ENCODE data around the gene DISC1.
"Not testable (repeated sequence)": the region's sequence is repeated elsewhere in the genome, so short reads cannot be mapped to it uniquely, and the experiment has no call there.

DISC1 gene

GRCh38 chr1:231639819-231640218, 13.2 kb downstream of the DISC1 start:
- DNase-seq, result no peak

DNA sequence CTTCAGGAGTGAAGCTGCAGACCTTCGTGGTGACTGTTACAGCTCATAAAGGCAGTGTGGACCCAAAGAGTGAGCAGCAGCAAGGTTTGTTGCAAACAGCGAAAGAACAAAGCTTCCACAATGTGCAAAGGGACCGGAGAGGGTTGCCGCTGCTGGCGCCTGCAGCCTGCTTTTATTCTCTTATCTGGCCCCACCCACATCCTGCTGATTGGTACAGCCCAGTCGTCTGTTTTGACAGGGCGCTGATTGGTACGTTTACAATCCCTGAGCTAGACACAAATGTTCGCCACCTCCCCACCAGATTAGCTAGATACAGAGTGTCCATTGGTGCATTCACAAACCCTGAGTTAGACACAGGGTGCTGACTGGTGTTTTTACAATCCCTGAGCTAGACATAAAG, 14.9 kb downstream of the DISC1 start:
- not testable (repeated sequence) for DNase-seq

DNA sequence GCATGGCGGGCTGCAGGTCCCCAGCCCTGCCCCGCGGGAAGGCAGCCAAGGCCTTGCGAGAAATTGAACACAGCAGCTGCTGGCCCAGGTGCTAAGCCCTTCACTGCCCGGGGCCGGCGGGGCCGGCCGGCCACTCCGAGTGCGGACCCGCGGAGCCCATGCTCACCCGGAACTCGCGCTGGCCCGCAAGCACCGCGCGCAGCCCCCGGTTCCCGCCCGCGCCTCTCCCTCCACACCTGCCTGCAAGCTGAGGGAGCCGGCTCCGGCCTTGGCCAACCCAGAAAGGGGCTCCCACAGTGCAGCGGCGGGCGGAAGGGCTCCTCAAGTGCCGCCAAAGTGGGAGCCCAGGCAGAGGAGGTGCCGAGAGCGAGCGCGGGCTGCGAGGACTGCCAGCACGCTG, 15.5 kb downstream of the DISC1 start:
- not testable (repeated sequence) for DNase-seq

DNA sequence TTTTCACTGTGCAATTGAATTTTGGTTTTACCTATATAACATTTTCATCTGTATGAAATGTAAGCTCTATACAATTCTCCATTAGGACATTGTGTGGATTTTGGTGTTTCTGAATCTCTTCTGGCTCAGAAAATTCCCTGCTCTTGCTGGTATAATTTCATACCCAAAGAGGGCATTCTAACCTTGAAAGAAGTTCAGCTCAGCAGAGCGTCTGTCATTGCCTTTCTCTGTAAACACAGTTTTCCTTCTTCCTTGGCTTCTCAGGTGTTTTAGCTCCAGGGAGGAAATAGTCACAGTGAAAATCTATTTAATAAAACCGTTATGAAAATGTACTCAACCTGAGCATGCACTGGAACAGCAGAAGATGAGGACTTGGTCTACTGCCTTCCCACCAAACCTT, 16.0 kb downstream of the DISC1 start:
- DNase-seq, result no peak

- DNase-seq, result no peak
Measured at GRCh38 chr1:231643071-231643934, 16.7 kb downstream of the DISC1 start.

GRCh38 chr1:231643935-231644237, 17.3 kb downstream of the DISC1 start:
- DNase-seq, result no peak

DNA sequence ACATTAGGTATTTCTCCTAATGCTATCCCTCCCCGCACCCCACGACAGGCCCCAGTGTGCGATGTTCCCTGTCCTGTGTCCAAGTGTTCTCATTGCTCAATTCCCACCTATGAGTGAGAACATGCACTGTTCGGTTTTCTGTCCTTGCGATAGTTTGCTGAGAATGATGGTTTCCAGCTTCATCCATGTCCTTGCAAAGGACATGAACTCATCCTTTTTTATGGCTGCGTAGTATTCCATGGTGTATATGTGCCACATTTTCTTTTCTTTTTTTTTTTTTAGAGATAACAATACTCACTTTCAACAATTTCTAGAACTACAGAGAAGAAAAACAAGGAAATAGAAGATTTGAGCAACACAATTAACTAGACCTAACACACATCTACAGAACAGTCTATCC, 19.0 kb downstream of the DISC1 start:
- not testable (repeated sequence) for DNase-seq

DNA sequence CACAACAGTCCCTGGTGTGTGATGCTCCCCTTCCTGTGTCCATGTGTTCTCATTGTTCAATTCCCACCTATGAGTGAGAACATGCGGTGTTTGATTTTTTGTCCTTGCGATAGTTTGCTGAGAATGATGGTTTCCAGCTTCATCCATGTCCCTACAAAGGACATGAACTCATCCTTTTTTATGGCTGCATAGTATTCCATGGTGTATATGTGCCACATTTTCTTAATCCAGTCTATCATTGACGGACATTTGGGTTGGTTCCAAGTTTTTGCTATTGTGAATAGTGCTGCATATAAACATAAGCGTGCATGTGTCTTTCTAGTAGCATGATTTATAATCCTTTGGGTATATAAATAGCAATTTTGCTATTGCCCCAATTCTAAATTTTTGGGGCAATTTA, 19.6 kb downstream of the DISC1 start:
- not testable (repeated sequence) for DNase-seq

DNA sequence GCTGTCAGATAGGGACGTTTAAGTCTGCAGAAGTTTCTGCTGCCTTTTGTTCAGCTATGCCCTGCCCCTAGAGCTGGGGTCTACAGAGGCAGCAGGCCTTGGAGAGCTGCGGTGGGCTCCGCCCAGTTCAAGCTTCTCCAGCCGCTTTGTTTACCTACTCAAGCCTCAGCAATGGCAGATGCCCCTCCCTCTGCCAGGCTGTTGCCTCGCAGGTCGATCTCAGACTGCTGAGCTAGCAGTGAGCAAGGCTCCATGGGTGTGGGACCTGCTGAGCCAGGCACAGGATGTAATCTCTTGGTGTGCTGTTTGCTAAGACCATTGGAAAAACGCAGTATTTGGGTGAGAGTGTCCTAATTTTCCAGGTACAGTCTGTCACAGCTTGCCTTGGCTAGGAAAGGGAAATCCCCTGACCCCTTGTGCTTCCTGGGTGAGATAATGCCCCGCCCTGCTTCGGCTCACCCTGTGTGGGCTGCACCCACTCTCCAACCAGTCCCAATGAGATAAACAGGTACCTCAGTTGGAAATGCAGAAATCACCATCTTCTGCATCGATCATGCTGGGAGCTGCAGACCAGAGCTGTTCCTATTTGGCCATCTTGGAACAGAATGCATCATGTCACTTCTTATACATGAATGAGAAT, 25.2 kb downstream of the DISC1 start:
- not testable (repeated sequence) for DNase-seq

DNA sequence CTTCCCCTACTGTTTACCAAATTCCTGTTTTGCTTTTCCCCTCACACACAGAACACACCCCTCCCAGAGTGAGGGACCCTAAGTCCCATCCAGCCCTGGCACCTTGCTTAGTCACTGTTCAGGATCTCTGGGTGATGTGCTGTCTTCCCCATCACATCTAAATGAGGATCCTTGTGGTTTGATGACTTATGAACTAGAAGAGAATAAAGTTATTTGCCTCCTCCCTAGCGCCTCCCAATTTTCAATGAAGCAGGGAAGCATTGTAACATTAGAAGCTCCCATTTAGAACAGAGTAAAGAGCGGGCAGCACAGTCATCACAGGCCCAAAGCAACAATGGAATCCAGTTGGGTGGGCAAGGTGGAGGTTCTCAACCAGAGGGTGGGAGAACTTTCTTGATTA, 27.0 kb downstream of the DISC1 start:
- no peak for DNase-seq

- no peak for DNase-seq
Measured at GRCh38 chr1:231656741-231657140, 30.2 kb downstream of the DISC1 start.

DNA sequence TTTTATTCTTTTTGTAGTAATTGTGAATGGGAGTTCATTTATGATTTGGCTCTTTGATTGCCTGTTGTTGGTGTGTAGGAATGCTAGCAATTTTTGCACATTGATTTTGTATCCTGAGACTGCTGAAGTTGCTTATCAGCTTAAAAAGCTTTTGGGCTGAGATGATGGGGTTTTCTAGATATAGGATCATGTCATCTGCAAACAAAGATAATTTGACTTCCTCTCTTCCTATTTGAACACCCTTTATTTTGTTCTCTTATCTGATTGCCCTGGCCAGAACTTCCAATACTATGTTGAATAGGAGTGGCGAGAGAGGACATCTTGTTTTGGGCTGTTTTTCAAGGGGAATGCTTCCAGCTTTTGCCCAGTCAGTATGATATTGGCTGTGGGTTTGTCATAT, 31.6 kb downstream of the DISC1 start:
- not testable (repeated sequence) for DNase-seq

DNA sequence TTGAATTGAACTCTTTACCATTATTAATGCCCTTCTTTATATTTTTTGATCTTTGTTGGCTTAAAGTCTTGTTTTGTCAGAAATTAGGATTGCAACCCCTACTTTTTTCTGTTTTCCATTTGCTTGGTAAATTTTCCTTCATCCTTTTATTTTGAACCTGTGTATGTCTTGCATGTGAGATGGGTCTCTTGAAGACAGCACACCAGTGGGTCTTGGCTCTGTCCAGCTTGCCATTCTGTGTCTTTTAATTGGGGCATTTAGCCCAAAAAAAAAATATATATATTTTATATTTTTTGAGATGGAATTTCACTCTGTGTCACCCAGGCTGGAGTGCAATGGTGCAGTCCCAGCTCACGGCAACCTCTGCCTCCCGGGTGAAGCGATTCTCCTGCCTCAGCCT, 33.6 kb downstream of the DISC1 start:
- no peak for DNase-seq

- DNase-seq, result no peak
Measured at GRCh38 chr1:231663211-231663792, 36.7 kb downstream of the DISC1 start.

- no peak for DNase-seq
Measured at GRCh38 chr1:231665101-231665500, 38.5 kb downstream of the DISC1 start.

DNA sequence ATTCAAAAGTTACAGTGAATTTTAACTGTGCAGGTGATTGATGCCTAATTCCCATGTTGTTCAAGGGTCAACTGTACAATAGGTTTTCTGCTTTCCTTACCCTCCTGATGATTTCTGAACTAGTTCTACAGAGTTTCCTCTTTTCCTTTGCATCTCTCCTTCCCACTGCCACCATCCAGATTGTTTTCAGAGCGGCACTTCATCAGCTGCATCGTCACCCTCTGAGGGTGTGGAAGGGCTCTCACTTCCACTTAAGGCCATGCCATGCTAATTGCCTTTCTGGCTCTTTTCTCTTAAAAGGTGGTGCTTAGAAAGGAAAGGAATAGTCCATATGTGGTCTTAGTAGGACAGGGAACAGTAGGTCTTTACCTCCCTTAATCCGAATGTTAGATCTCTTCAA, 39.1 kb downstream of the DISC1 start:
- no peak for DNase-seq

DNA sequence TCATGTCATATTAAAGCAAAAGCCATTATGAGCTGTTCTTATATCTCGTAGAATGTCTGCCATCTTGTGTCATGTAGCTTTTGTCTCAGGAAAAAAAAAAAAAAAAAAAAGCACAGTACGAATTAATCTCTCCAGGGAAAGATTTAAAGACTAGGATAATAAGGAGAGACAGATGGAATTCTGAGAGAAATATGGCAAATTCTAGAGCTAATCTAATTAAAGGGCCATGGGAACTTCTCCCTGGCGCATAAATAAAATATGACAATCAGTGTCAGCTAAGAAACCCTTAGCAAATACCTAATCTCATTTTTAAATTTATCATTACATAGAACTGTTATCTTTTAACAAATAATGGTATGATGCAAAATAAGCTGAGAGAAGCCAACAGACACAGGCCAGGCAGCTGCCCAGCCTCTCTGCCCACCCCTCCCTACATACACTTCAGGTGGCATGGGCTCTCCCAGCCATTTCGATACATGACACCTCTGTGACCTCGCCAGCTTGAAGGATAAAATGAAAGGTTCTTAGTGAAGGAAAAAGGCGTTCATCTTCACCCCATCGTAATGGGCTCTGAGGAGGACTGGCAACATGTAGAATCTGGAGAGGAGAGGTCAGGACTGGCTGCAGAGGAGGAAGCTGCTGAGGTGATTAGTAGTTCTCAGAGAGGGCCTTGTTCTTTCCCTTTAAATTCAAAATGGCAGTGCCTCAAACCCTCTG, 39.8 kb downstream of the DISC1 start:
- DNase-seq, result no peak

- DNase-seq, result no peak
Measured at GRCh38 chr1:231666937-231667608, 40.5 kb downstream of the DISC1 start.

DNA sequence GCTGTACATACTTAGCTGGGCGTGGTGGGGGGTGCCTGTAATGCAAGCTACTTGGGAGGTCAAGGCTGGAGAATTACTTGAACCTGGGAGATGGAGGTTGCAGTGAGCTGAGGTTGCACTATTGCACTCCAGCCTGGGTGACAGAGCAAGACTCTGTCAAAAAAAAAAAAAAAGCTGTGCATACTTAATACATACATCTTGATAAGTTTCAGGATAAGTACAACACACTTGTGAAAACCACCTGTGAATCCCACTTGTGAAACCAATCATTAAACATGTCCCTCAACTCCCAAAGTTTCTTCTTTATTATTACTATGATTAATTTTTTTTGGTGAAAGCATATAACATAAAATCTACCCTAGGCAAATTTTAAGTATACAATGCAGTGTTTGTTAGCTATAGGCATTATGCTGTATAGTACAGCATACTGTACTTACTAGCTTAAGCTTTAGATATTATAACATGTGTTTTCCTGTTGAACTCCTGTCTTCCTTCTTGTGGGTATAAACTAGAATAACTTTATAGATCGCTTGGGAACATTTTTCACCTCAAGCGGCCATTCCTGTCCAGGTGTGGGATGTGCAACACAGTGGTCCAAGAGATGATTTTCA, 41.4 kb downstream of the DISC1 start:
- no peak for DNase-seq

- no peak for DNase-seq
Measured at GRCh38 chr1:231668826-231669225, 42.2 kb downstream of the DISC1 start.

DNA sequence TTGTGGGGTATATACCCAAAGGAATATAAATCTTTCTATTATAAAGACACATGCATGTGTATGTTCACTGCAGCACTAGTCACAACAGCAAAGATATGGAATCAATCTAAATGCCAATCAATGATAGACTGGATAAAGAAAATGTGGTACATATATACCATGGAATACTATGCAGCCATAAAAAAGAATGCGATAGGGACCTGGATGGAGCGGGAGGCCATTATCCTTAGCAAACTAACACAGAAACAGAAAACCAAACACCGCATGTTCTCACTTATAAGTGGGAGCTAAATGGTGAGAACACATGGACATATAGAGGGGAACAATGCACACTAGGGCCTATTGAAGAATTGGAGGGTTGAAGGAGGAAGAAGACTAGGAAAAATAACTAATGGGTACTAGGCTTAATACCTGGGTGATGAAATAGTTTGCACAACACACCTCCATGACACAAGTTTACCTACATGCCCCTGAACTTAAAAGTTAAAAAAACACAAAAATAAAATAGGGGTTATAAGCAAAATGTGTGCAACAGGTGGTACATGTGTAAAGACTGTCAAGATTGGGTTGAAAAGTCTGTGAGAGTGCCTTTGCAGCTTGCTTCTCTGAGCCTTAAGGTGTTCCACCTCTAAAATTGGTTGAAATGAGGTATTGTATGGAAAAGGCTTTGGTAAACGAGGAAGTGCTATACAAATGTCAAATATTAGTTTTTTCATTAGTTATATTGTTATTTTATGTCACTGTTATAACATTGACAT, 43.5 kb downstream of the DISC1 start:
- not testable (repeated sequence) for DNase-seq

- DNase-seq, result no peak
Measured at GRCh38 chr1:231670755-231671154, 44.2 kb downstream of the DISC1 start.
